Spleen (tissue), 11 donors: ENCODE data around the gene CCDC110. TPM values are rescaled to one million over a fixed set of nuclear protein-coding genes. Genes with fewer than 3 reads are reported as not detected.
A peak's percentile ranks its signal among the peaks of the same experiment; 100 is the strongest.

Experiments used
- DNase-seq: peaks from one replicate; pipeline ENCODE4 v3.0.0-alpha.2; 2020
- H3K27ac ChIP-seq, 8 donors: fragments of 200-600 bp; sonication (generic) in 7 of 8; 1 replicate in 4 of 8; 2 replicates in 4 of 8; pipeline versions ENCODE4 v1.5.0 to v1.8.0; 2016 to 2021; ENCODE audit warnings: inconsistent platforms in 4 of 8, mild to moderate bottlenecking in 4 of 8, moderate library complexity in 1 of 8
- H3K27me3 ChIP-seq, 7 donors: fragments of 200-600 bp; sonication (generic) in 6 of 7; replicated peaks in 1 of 7; 1 replicate in 4 of 7; 2 replicates in 3 of 7; pipeline versions ENCODE4 v1.5.0 to v1.8.0; 2016 to 2021; ENCODE audit warnings: inconsistent platforms in 3 of 7, mild to moderate bottlenecking in 1 of 7
- H3K36me3 ChIP-seq, 6 donors: fragments of 200-600 bp; sonication (generic) in 5 of 6; 1 replicate in 4 of 6; 2 replicates in 2 of 6; pipeline versions ENCODE4 v1.5.0 to v1.8.0; 2016 to 2021; ENCODE audit warnings: inconsistent platforms in 2 of 6
- H3K4me1 ChIP-seq, 6 donors: fragments of 200-600 bp; sonication (generic) in 5 of 6; 1 replicate in 3 of 6; 2 replicates in 3 of 6; pipeline versions ENCODE4 v1.5.0 to v1.8.0; 2016 to 2021; ENCODE audit warnings: inconsistent platforms in 3 of 6
- H3K4me3 ChIP-seq, 8 donors: fragments of 200-600 bp; sonication (generic) in 7 of 8; 1 replicate in 4 of 8; 2 replicates in 4 of 8; pipeline versions ENCODE4 v1.5.0 to v1.8.0; 2016 to 2021; ENCODE audit warnings: inconsistent platforms in 4 of 8, mild to moderate bottlenecking in 4 of 8, moderate library complexity in 2 of 8
- H3K9me3 ChIP-seq, 8 donors: fragments of 200-600 bp; sonication (generic) in 7 of 8; 1 replicate in 4 of 8; 2 replicates in 4 of 8; pipeline versions ENCODE4 v1.5.0 to v1.8.0; 2016 to 2021; ENCODE audit warnings: inconsistent platforms in 4 of 8
- POLR2A ChIP-seq, 3 donors: fragments of 450-650 bp; IDR thresholded peaks; one replicate each; pipeline ENCODE4 v1.5.1; 2017; ENCODE audit warnings: antibody characterized with exemption in 3 of 3, mild to moderate bottlenecking in 1 of 3
- POLR2AphosphoS5 ChIP-seq, 3 donors: sonication (generic); formaldehyde crosslinking; IDR thresholded peaks; one replicate each; pipeline ENCODE4 v1.5.1; 2017; ENCODE audit warnings: antibody characterized with exemption in 3 of 3
- WGBS, 5 donors: extraction: QIAGEN DNeasy Blood & Tissue Kit in 3 of 5; methylation state at CpG; one replicate each; pipeline versions ENCODE4 v1.1.5 to v1.1.7; 2013 to 2018; 5-methylcytosine and 5-hydroxymethylcytosine counted together
- intact Hi-C: fragments of 100-400 bp; cut with DNase I; formaldehyde crosslinking; loops from one replicate; pipeline ENCODE4 v1.15.0; 2023; ENCODE audit warnings: low total_unique reads
- polyA plus RNA-seq, 3 donors: library from polyadenylated mRNA; stranded (reverse); fragments of 200-250 nt; gene quantifications; one replicate each; pipeline ENCODE4 v1.2.1, GENCODE V29; 2013
- total RNA-seq, 7 donors: library from RNA; depleted of rRNA in 3 of 7; stranded (reverse); fragments of >200 nt in 3 of 7; fragmentation: NEBNext Ultra II Directional in 4 of 7; extraction: Animal tissue kit (Norgen Biotek cat#: 25700) in 4 of 7; gene quantifications; one replicate each; pipeline versions ENCODE4 v1.1.0 to v1.2.1, GENCODE V29; 2016 to 2021
- TF ChIP-seq, protein P1 (sequence below), 11 experiments: fragments of 200-600 bp in 7 of 11; fragments of 450-650 bp in 4 of 11; sonication (generic) in 4 of 11; IDR thresholded peaks in 8 of 11; conservative IDR thresholded peaks in 3 of 11; 1 replicate in 7 of 11; 2 replicates in 4 of 11; pipeline versions ENCODE4 v1.4.0 to v1.8.0; 2016 to 2021; ENCODE audit warnings: antibody characterized with exemption in 11 of 11, inconsistent platforms in 4 of 11, mild to moderate bottlenecking in 1 of 11
- donor health status: healthy with polysubstance abuse.
- donor health status: DM: no; HTN: no; CAD: no; lungs with moderate emphysema.
- donor health status: DM: no; HTN: no; CAD: no.
- donor health status: Bipolar disorder and iron deficiency.
- donor health status: healthy.
- donor health status: DM: no; HTN: no; CAD: no.
- donor health status: DM: yes; HTN: yes; CAD: no.

The CCDC110 gene
- total and polyA plus RNA-seq, 10 donors = 0.20 to 4.7 (median 0.70) TPM

DNA sequence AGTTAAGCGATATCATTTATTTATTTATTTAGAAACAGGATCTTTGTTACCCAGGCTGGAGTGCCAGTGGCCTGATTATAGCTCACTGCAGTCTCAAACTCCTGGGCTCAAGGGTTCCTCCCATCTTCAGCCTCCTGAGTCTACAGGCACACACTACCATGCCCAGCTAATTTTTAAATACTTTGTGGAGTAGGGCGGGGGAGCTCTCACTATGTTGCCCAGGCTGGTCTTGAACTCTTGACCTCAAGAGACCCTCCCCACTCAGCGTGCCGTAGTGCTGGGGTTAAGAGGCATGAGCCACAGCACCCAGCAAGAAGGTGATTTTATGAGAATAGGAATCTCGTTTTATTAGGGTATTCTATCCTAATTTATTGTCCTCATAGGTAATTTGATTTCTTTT, 41.9 kb downstream of the CCDC110 start:
- H3K27me3 ChIP-seq = peaks cover 0 to 5% (median 0%) of the 10 kb centered on the region in 7 donors
- H3K27ac ChIP-seq = no peak overlapping the region
- WGBS, 5 donors = 50 to 78% (median 58%) methylated on average over 5 of the region's 5 CpGs
- TF ChIP-seq POLR2AphosphoS5 (IDR thresholded peaks at IDR 0.05) = no peak
- TF ChIP-seq, protein P1, sequence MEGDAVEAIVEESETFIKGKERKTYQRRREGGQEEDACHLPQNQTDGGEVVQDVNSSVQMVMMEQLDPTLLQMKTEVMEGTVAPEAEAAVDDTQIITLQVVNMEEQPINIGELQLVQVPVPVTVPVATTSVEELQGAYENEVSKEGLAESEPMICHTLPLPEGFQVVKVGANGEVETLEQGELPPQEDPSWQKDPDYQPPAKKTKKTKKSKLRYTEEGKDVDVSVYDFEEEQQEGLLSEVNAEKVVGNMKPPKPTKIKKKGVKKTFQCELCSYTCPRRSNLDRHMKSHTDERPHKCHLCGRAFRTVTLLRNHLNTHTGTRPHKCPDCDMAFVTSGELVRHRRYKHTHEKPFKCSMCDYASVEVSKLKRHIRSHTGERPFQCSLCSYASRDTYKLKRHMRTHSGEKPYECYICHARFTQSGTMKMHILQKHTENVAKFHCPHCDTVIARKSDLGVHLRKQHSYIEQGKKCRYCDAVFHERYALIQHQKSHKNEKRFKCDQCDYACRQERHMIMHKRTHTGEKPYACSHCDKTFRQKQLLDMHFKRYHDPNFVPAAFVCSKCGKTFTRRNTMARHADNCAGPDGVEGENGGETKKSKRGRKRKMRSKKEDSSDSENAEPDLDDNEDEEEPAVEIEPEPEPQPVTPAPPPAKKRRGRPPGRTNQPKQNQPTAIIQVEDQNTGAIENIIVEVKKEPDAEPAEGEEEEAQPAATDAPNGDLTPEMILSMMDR (IDR thresholded peaks at IDR 0.05 in 8 of 11, conservative IDR thresholded peaks at IDR 0.05 in 3 of 11) = no peak
- TF ChIP-seq POLR2A (IDR thresholded peaks at IDR 0.05) = no peak
- intact Hi-C loops = no loop called here
- H3K4me3 ChIP-seq = no peak overlapping the region
- DNase-seq = no peak
- peaks cover 4 to 12% (median 10%) of the 10 kb centered on the region in 6 donors for H3K4me1 ChIP-seq
- H3K36me3 ChIP-seq = no peaks in the 10 kb centered on the region
- H3K9me3 ChIP-seq = no peaks in the 10 kb centered on the region

DNA sequence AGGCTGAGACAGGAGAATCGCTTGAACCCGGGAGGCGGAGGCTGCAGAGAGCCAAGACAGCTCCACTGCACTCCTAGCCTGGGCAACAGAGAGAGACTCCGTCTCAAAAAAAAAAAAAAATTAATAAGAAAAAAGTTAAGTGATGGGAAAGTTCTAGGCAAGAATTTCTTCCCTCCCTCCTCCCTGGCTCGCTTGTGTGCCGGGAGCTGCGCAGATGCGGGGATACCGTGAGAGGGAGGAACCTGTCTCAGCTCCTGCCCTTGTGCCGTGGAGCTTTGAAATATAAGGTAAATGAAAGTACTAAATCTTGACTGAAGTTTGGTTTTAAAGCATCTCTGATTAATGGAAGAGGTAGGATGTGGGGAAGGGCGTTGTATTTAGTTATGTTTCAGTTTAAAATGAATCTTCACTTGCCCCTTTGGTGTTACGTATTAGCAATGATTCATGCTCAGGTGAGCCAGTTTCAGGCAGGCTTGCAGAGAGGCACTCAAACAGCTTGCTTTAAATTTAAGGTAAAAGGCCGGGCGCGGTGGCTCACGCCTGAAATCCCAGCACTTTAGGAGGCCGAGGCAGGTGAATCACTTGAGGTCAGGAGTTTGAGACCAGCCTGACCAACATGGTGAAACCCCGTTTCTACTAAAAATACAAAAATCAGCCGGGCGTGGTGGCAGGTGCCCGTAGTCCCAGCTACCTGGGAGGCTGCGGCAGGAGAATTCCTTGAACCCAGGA, 44.4 kb downstream of the CCDC110 start:
- 87 to 91% (median 89%) methylated on average over 22 of the region's 22 CpGs for WGBS, 5 donors
- H3K4me3 ChIP-seq = no peak overlapping the region
- DNase-seq = no peak

DNA sequence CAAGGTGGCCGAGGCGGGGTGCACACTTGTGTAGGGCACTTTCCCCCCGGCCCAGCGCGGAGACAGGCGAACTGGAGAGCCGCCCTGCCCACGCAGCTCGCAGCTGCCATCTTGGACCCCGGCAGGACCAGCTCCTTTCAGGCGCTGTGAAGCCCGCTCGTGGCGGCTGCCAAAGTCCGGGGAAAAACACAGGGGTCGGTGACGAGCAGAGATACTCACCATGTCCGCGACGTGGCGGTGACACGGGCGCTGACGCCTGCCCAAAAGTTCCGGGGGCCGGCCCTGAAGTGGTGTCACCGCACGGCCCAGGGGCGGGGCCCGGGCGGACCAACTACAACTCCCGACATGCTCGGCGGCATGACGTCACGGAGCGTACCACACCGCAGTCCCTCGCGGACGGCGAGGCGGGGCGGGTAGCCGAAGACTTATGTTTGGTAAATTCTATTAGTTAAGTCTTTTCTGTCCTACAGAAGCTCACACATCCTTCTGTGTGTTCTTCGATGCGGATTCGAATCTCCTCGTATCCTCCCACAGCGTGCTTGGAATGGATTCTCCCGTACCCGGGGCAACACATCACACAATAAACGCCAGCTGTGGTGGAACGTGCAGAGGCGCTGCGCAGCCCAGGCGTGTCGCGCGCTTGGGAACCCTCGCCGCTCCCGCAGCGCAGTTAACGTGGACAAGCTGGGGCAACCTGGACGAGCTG, 45.7 kb downstream of the CCDC110 start, which contains the start of gene UFSP2:
Gene UFSP2 (minus strand): TSS at position 318 of the 706 bp plus-strand sequence. CDS start 96 bp downstream, at position 222.
- peaks cover 0 to 16% (median 5%) of the 10 kb centered on the region in 6 donors for H3K36me3 ChIP-seq
- peaks cover 13 to 49% (median 22%) of the 10 kb centered on the region in 6 donors for H3K4me1 ChIP-seq
- 0 to 1% (median 0%) methylated on average over 41 to 66 of the region's 66 CpGs for WGBS, 5 donors
- intact Hi-C loops = no loop called here
- no peaks in the 10 kb centered on the region for H3K27me3 ChIP-seq
- H3K27ac ChIP-seq = peak within 1 kb of the TSS; percentile 93 to 99 (median 97)
- DNase-seq = peak; percentile 97
- peak within 1 kb of the TSS; percentile 60 to 85 (median 74) for H3K4me3 ChIP-seq
- TF ChIP-seq POLR2A (IDR thresholded peaks at IDR 0.05) = peak; percentile 20 to 65 (median 52)
- peak; percentile 91 to 96 (median 92) for TF ChIP-seq POLR2AphosphoS5 (IDR thresholded peaks at IDR 0.05)
- TF ChIP-seq, protein P1 (IDR thresholded peaks at IDR 0.05 in 8 of 11, conservative IDR thresholded peaks at IDR 0.05 in 3 of 11) = peak in 5 of 11 experiments; percentile 3 to 25 (median 17)
- H3K9me3 ChIP-seq = no peaks in the 10 kb centered on the region

More for the DNA sequence above, 44.4 kb downstream of the CCDC110 start:
- Histone ChIP-seq H3K36me3 (peaks cover 0 to 3% (median 1%) of the 10 kb centered on the region in 6 donors), H3K27me3 (no peaks in the 10 kb centered on the region), H3K9me3 (no peaks in the 10 kb centered on the region), H3K4me1 (peaks cover 13 to 37% (median 22%) of the 10 kb centered on the region in 6 donors), H3K27ac (no peak overlapping the region)
- intact Hi-C loops = no loop called here
- TF ChIP-seq, protein P1 (IDR thresholded peaks at IDR 0.05 in 8 of 11, conservative IDR thresholded peaks at IDR 0.05 in 3 of 11) = no peak
- no peak for TF ChIP-seq POLR2A (IDR thresholded peaks at IDR 0.05)
